ENCODE results near the gene INSYN2A. TPM values are rescaled to one million over a fixed set of nuclear protein-coding genes. Genes with fewer than 3 reads are reported as not detected.

Gene INSYN2A
- total and polyA plus RNA-seq, 2 donors from 2014 or later = 0.28 TPM; not detected in 1

- H3K36me3 ChIP-seq (ENCODE audit: control insufficient read depth in 2 of 3, insufficient read depth in 3 of 3, low read length in 3 of 3) = no peaks in the 10 kb centered on the region
- FAIRE-seq = no peak
- no peaks in the 10 kb centered on the region for H3K4me1 ChIP-seq (ENCODE audit: control insufficient read depth in 2 of 3, insufficient read depth in 2 of 3, low read depth in 1 of 3, low read length in 3 of 3)
These were observed 22.3 kb upstream of the INSYN2A start for GRCh38 chr10:127218658-127219057.

DNA sequence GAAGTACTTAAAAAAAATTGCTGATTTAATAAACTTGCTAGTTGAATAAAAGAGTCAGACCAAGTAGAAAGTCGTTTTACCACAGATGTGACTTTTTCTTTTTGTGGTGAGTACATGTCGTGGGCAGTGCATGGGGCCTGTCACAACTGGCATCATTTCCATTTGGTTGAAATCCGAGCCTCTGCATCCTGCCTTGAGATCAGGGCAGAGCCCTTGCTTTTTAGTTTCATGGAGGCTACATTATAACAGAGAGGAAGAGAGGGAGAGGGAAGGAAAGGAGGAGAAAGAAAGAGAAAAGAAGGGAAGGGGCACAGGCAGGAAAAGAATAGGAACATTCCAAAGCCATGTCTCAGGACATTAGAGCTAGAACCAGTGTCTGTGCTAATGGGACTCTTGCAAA lies 20.4 kb upstream of the INSYN2A start:
- FAIRE-seq (no peak), DNase-seq (peak in 1 of 5 donors; percentile 23)
- no peaks in the 10 kb centered on the region for H3K4me1 ChIP-seq (ENCODE audit: control insufficient read depth in 2 of 3, insufficient read depth in 2 of 3, low read depth in 1 of 3, low read length in 3 of 3)
- no peaks in the 10 kb centered on the region for H3K27me3 ChIP-seq (ENCODE audit: control insufficient read depth, insufficient read depth, low read length)
- no peak overlapping the region for H3K27ac ChIP-seq (ENCODE audit: low read depth in 2 of 2, low read length in 2 of 2)
- no peak overlapping the region for H3K9ac ChIP-seq (ENCODE audit: low read length in 3 of 3)
- no peaks in the 10 kb centered on the region for H3K36me3 ChIP-seq (ENCODE audit: control insufficient read depth in 2 of 3, insufficient read depth in 3 of 3, low read length in 3 of 3)
- intact Hi-C loops (cut with DNase I) = no loop called here
- no peaks in the 10 kb centered on the region for H3K9me3 ChIP-seq (ENCODE audit: control insufficient read depth in 2 of 3, insufficient read depth in 1 of 3, low read length in 3 of 3)
- no peak for TF ChIP-seq CTCF (IDR thresholded peaks at IDR 0.05; ENCODE audit: borderline replicate concordance, extremely low read depth, insufficient read depth)
- H3K4me3 ChIP-seq (ENCODE audit: low read length in 3 of 3) = no peak overlapping the region

More at GRCh38 chr10:127218658-127219057, 22.3 kb upstream of the INSYN2A start:
- no peak for DNase-seq
- no peak overlapping the region for H3K9ac ChIP-seq (ENCODE audit: low read length in 3 of 3)
- H3K4me3 ChIP-seq (ENCODE audit: low read length in 3 of 3) = no peak overlapping the region
- TF ChIP-seq CTCF (IDR thresholded peaks at IDR 0.05; ENCODE audit: borderline replicate concordance, extremely low read depth, insufficient read depth) = no peak
- no peaks in the 10 kb centered on the region for H3K9me3 ChIP-seq (ENCODE audit: control insufficient read depth in 2 of 3, insufficient read depth in 1 of 3, low read length in 3 of 3)
- no peaks in the 10 kb centered on the region for H3K27me3 ChIP-seq (ENCODE audit: control insufficient read depth, insufficient read depth, low read length)
- intact Hi-C loops (cut with DNase I) = no loop called here
- no peak overlapping the region for H3K27ac ChIP-seq (ENCODE audit: low read depth in 2 of 2, low read length in 2 of 2)

GRCh38 chr10:127216274-127216673 lies 19.9 kb upstream of the INSYN2A start:
- H3K9me3 ChIP-seq (ENCODE audit: control insufficient read depth in 2 of 3, insufficient read depth in 1 of 3, low read length in 3 of 3) = no peaks in the 10 kb centered on the region
- no peak overlapping the region for H3K9ac ChIP-seq (ENCODE audit: low read length in 3 of 3)
- no peaks in the 10 kb centered on the region for H3K4me1 ChIP-seq (ENCODE audit: control insufficient read depth in 2 of 3, insufficient read depth in 2 of 3, low read depth in 1 of 3, low read length in 3 of 3)
- no peaks in the 10 kb centered on the region for H3K27me3 ChIP-seq (ENCODE audit: control insufficient read depth, insufficient read depth, low read length)
- intact Hi-C loops (cut with DNase I) = no loop called here
- DNase-seq (no peak), FAIRE-seq (no peak)
- H3K36me3 ChIP-seq (ENCODE audit: control insufficient read depth in 2 of 3, insufficient read depth in 3 of 3, low read length in 3 of 3) = no peaks in the 10 kb centered on the region
- H3K4me3 ChIP-seq (ENCODE audit: low read length in 3 of 3) = no peak overlapping the region
- no peak for TF ChIP-seq CTCF (IDR thresholded peaks at IDR 0.05; ENCODE audit: borderline replicate concordance, extremely low read depth, insufficient read depth)
- H3K27ac ChIP-seq (ENCODE audit: low read depth in 2 of 2, low read length in 2 of 2) = no peak overlapping the region

DNA sequence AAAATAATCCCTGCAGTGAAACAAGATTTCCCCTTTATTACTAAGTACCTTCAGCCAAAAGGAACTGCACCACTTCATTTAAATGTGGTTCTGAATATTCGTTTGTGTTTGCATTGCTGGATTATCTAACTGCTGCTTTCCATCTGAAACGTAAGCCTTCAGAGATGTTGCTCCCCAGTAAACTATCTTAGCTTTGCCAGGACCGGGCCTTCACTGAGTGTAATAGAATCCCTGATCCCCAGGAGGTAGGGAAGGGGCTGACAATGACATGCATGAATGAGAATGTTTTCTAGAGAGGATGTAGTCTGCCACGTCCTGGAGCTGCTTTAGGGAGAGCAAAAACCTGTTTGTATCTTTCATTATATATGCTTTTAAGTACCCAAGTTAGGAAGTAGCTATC lies 19.5 kb upstream of the INSYN2A start:
- no peak overlapping the region for H3K27ac ChIP-seq (ENCODE audit: low read depth in 2 of 2, low read length in 2 of 2)
- H3K27me3 ChIP-seq (ENCODE audit: control insufficient read depth, insufficient read depth, low read length) = no peaks in the 10 kb centered on the region
- H3K4me1 ChIP-seq (ENCODE audit: control insufficient read depth in 2 of 3, insufficient read depth in 2 of 3, low read depth in 1 of 3, low read length in 3 of 3) = no peaks in the 10 kb centered on the region
- peak in 3 of 5 donors; percentile 38 to 68 (median 52) for DNase-seq
- intact Hi-C loops (cut with DNase I) = no loop called here
- H3K9ac ChIP-seq (ENCODE audit: low read length in 3 of 3) = no peak overlapping the region
- no peak for FAIRE-seq
- no peak overlapping the region for H3K4me3 ChIP-seq (ENCODE audit: low read length in 3 of 3)
- H3K9me3 ChIP-seq (ENCODE audit: control insufficient read depth in 2 of 3, insufficient read depth in 1 of 3, low read length in 3 of 3) = no peaks in the 10 kb centered on the region
- no peak for TF ChIP-seq CTCF (IDR thresholded peaks at IDR 0.05; ENCODE audit: borderline replicate concordance, extremely low read depth, insufficient read depth)
- no peaks in the 10 kb centered on the region for H3K36me3 ChIP-seq (ENCODE audit: control insufficient read depth in 2 of 3, insufficient read depth in 3 of 3, low read length in 3 of 3)

Data from kidney (tissue), 14 donors.